Kidney epithelial cell (primary cell): ENCODE data around the gene MOK. TPM values are rescaled to one million over a fixed set of nuclear protein-coding genes. Genes with fewer than 3 reads are reported as not detected.
"Not testable (repeated sequence)": the region's sequence is repeated elsewhere in the genome, so short reads cannot be mapped to it uniquely, and the experiment has no call there.

Experiments used
- DNase-seq: peaks from one replicate; pipeline ENCODE4 v3.0.0-alpha.2; 2010; ENCODE audit warnings: low read depth
- H3K27me3 ChIP-seq: 2 replicates; pipeline ENCODE4 v1.6.0; 2011; ENCODE audit warnings: low read length; ENCODE audit not compliant: control insufficient read depth, insufficient read depth
- H3K36me3 ChIP-seq: 2 replicates; pipeline ENCODE4 v1.5.1; 2011; ENCODE audit warnings: low read length; ENCODE audit not compliant: control insufficient read depth, insufficient read depth
- H3K4me3 ChIP-seq: 2 replicates; pipeline ENCODE4 v1.5.1; 2011; ENCODE audit warnings: low read depth, mild to moderate bottlenecking, control low read depth, low read length
- total RNA-seq: library from RNA; depleted of rRNA; stranded (reverse); fragments of >200 nt; gene quantifications from 2 replicates; pipeline ENCODE4 v1.2.3, GENCODE V29; 2015
- TF ChIP-seq, protein P1 (sequence below): IDR thresholded peaks from 2 replicates; pipeline ENCODE4 v1.5.1; 2011; ENCODE audit warnings: mild to moderate bottlenecking, moderate library complexity, low read length, control low read depth, inconsistent platforms; ENCODE audit not compliant: insufficient read depth, poor library complexity, severe bottlenecking

Gene MOK, protein sequence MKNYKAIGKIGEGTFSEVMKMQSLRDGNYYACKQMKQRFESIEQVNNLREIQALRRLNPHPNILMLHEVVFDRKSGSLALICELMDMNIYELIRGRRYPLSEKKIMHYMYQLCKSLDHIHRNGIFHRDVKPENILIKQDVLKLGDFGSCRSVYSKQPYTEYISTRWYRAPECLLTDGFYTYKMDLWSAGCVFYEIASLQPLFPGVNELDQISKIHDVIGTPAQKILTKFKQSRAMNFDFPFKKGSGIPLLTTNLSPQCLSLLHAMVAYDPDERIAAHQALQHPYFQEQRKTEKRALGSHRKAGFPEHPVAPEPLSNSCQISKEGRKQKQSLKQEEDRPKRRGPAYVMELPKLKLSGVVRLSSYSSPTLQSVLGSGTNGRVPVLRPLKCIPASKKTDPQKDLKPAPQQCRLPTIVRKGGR
- total RNA-seq = 5.1 and 6.4 TPM in 2 replicates

DNA sequence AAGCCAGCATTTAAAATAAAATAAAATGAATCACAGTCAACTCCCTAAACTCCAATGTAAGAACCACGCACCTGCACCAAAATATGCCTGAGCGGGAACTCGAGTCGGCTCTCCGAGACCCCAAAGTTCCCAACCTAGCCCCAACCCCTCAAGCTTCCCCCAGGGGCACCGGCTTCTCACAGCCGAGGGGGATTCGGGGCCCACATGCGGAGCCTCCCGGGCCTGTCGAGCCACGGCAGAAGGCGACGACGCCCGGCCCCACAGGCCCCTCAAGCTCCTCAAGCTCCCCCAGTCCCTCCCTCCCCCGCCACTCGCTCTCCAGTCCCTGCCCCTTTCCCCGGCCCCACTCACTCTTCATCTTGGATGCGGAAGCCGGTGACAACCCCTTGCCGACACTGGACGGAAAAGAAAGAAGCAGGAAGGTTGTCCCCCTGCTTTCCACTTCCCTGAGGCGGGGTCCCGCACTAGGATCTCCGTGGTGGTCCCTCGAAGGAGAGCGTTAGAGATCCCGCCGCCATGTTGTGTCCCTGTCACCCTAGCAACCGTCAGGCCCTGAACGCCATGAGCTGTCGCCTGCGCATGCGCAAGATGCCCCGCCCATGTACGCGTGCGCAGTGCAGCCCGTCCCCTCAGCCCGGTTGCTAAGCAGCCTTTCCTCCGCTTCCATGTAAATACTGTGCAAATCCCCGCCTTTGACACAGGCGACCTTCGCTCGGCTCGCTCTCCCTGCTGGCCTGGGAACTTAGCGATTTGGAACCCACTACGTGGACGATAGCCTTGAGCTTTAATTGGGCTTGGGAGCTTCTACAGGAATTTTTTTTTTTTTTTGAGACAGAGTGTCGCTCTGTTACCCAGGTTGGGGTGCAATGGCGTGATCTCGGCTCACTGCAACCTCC, at the start of gene MOK:
MOK (minus strand) TSS at position 554 of the 896 bp plus-strand sequence; CDS start at position 358, 196 bp downstream.
- DNase-seq = peak; percentile 87
- Histone ChIP-seq H3K36me3 (no peaks in the 10 kb centered on the region), H3K4me3 (peak within 1 kb of the TSS; percentile 64), H3K27me3 (no peaks in the 10 kb centered on the region)
- TF ChIP-seq, protein P1, sequence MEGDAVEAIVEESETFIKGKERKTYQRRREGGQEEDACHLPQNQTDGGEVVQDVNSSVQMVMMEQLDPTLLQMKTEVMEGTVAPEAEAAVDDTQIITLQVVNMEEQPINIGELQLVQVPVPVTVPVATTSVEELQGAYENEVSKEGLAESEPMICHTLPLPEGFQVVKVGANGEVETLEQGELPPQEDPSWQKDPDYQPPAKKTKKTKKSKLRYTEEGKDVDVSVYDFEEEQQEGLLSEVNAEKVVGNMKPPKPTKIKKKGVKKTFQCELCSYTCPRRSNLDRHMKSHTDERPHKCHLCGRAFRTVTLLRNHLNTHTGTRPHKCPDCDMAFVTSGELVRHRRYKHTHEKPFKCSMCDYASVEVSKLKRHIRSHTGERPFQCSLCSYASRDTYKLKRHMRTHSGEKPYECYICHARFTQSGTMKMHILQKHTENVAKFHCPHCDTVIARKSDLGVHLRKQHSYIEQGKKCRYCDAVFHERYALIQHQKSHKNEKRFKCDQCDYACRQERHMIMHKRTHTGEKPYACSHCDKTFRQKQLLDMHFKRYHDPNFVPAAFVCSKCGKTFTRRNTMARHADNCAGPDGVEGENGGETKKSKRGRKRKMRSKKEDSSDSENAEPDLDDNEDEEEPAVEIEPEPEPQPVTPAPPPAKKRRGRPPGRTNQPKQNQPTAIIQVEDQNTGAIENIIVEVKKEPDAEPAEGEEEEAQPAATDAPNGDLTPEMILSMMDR = no peak

DNA sequence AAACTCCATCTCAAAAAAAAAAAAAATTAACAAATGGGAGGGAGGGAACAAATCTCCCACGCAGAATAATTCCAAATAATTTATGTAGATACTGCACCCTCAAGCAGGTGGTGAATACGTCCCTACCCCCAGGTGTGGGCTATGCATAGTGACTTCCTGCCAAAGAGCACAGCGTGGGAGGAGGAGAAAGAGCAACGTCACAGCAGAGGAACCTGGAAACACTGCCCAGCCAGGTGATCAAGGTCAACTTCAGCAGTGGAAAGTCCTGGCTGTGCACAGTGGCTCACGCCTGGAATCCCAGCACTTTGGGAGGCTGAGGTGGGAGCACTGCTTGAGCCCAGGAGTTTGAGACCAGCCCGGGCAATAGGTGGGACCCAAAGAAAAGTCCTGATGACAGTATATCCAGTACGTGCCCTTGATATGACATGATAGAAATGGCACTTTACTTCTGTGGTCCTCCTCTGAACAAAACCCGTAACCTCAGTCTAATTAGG, 48.2 kb upstream of the MOK start:
- Histone ChIP-seq H3K27me3 (no peaks in the 10 kb centered on the region), H3K4me3 (no peak overlapping the region), H3K36me3 (no peaks in the 10 kb centered on the region)
- TF ChIP-seq, protein P1 = no peak
- DNase-seq = no peak

DNA sequence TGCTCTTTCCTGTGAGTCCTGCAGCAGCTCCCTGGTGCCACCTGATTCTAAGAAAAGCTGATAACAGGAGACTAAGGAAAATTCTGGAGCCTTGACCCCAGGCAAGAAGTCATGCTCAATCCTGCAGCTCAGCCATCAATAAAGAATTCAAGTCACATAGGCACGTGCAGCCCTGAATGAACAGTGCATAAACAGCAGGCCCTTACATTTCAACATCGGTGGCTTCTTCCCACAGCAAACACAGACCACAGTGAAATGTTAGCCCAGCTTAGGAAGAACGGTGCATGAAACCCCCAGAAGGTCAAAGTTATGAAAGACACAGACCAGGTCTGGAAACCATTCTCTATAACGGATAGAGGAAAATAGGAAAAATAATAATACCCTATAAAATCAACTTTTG, 47.2 kb upstream of the MOK start:
- no peak overlapping the region for H3K4me3 ChIP-seq
- no peaks in the 10 kb centered on the region for H3K27me3 ChIP-seq
- TF ChIP-seq, protein P1 = no peak
- DNase-seq = no peak
- no peaks in the 10 kb centered on the region for H3K36me3 ChIP-seq

DNA sequence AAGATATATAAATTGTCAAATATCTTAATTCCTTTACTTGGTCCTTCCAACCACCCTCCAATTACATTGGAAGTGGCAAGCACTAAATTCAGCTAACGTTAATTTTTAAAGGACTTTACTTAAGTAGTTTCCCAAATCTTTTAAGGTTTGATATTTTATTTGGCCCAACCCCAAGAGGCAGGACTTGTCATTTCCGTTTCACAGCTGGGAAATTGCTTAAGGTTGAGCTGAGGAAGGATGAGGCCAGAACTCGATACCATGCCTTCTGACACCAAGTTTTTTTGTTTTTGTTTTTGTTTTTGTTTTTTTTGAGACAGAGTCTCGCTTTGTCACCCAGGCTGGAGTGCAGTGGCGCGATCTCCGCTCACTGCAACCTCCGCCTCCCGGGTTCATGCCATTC, 46.6 kb upstream of the MOK start:
- H3K4me3 ChIP-seq, H3K36me3 ChIP-seq, H3K27me3 ChIP-seq, DNase-seq: not testable (repeated sequence)

DNA sequence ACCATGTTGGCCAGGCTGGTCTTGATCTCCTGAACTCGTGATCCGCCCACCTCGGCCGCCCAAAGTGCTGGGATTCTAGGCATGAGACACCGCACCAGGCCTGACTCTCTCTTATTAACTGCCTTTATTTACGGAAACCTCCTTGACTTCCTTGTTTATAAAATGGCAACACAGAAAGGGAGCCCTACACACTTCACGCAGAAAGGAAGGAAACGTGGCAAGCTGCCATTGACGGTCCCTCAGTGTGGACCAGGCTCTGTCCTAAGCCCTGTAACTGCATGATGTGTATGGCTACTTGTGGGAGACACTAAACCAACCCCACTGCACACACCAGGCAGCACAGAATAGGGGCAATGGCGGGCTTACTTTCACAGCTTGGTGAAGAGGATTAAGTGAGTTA, 46.1 kb upstream of the MOK start:
- Histone ChIP-seq H3K36me3 (no peaks in the 10 kb centered on the region), H3K27me3 (no peaks in the 10 kb centered on the region), H3K4me3 (no peak overlapping the region)
- DNase-seq = no peak
- TF ChIP-seq, protein P1 = no peak

DNA sequence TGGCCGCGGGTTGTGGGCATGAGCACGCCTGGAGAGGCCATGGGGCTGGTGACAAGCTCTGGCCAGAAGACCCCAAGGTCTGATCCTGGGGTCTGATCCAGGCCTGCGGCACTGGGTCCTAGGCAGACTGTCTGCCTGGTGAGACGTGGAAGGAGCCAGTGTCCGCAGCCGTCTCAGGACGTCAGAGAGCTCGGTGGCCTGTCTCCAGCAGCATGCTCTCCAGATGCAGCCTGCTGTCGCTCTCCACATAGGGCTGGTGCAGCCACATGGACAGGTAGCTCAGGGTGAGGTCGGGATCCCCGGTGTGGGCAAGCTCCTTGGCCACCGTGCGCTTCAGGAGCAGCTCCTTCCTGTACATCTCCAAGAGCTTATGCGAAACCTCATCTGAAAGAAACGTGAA, 43.4 kb upstream of the MOK start:
- DNase-seq = no peak
- TF ChIP-seq, protein P1 = no peak
- Histone ChIP-seq H3K36me3 (peaks cover 1% of the 10 kb centered on the region), H3K4me3 (no peak overlapping the region), H3K27me3 (no peaks in the 10 kb centered on the region)
